ENCODE results near the gene UBE4B. TPM values are rescaled to one million over a fixed set of nuclear protein-coding genes. Genes with fewer than 3 reads are reported as not detected.
"Not testable (repeated sequence)": the region's sequence is repeated elsewhere in the genome, so short reads cannot be mapped to it uniquely, and the experiment has no call there.

Gene UBE4B
- total and polyA plus RNA-seq, 8 donors: 38.0 to 54.1 (median 48.3) TPM

DNA sequence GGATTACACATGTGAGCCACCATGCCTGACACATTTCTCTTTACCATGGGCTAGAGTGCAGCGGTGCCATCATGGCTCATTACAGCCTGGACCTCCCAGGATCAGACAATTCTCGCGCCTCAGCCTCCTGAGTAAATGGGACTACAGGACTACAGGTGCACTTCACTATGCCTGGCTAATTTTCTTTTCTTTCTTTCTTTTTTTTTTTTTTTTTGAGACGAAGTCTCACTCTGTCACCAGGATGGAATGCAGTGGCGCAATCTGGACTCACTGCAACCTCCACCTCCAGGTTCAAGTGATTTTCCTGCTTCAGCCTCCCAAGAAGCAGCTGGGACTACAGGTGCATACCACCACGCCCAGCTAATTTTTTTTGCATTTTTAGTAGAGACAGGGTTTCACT lies 162.8 kb downstream of the UBE4B start:
- no peaks in the 10 kb centered on the region for H3K4me1 ChIP-seq
- intact Hi-C loops (cut with DNase I): no loop called here
- H3K4me3 ChIP-seq: no peak overlapping the region
- TF ChIP-seq, protein P1, sequence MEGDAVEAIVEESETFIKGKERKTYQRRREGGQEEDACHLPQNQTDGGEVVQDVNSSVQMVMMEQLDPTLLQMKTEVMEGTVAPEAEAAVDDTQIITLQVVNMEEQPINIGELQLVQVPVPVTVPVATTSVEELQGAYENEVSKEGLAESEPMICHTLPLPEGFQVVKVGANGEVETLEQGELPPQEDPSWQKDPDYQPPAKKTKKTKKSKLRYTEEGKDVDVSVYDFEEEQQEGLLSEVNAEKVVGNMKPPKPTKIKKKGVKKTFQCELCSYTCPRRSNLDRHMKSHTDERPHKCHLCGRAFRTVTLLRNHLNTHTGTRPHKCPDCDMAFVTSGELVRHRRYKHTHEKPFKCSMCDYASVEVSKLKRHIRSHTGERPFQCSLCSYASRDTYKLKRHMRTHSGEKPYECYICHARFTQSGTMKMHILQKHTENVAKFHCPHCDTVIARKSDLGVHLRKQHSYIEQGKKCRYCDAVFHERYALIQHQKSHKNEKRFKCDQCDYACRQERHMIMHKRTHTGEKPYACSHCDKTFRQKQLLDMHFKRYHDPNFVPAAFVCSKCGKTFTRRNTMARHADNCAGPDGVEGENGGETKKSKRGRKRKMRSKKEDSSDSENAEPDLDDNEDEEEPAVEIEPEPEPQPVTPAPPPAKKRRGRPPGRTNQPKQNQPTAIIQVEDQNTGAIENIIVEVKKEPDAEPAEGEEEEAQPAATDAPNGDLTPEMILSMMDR (IDR thresholded peaks at IDR 0.05): no peak
- peak; percentile 39 for ATAC-seq
- peak in 1 of 4 donors; percentile 39 for DNase-seq
- no peak overlapping the region for H3K27ac ChIP-seq
- H3K27me3 ChIP-seq: no peaks in the 10 kb centered on the region
- no peaks in the 10 kb centered on the region for H3K9me3 ChIP-seq
- H3K36me3 ChIP-seq: no peaks in the 10 kb centered on the region

DNA sequence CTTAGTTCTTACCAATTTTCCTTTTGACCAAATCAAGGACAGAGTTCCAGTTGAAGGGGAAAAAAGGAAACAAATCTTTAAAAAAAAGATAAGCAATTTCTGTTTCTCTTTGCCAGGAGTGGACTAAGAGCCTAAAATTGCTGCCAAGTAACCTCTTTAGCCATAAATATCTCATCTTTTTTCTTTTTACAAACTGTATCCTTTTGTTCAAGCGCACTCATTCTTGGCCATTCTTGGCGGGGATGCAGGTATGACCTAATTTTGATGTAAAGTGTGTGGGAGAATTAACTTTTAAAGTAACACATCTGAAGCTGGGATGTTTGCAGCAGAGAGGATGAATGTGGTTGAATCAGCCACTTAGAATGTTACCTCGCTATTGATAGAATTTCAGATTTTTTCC lies 164.2 kb downstream of the UBE4B start:
- Histone ChIP-seq H3K4me1 (no peaks in the 10 kb centered on the region), H3K4me3 (no peak overlapping the region), H3K27ac (no peak overlapping the region), H3K27me3 (no peaks in the 10 kb centered on the region), H3K36me3 (no peaks in the 10 kb centered on the region), H3K9me3 (no peaks in the 10 kb centered on the region)
- peak; percentile 22 for ATAC-seq
- TF ChIP-seq, protein P1 (IDR thresholded peaks at IDR 0.05): no peak
- no peak for DNase-seq
- intact Hi-C loops (cut with DNase I): no loop called here

DNA sequence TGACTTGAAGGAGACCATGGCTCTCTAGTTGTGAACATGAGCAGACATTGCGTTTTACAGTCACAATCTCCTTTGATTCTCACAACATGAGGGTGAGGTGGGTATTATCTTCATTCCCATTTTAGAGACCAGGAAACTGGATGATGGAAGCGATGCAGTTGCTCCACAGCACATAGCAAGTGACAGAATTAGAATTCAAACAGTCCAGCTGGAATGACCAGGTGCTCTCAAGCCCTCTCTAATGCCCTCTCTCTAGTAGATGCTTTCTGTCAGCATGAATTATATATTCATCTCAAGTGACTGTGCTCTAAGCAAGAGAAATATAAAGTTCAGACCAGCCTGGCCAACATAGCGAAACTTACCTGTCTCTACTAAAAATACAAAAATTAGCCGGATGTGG lies 167.9 kb downstream of the UBE4B start:
- intact Hi-C loops (cut with DNase I): no loop called here
- ATAC-seq: no peak
- TF ChIP-seq, protein P1 (IDR thresholded peaks at IDR 0.05): no peak

DNA sequence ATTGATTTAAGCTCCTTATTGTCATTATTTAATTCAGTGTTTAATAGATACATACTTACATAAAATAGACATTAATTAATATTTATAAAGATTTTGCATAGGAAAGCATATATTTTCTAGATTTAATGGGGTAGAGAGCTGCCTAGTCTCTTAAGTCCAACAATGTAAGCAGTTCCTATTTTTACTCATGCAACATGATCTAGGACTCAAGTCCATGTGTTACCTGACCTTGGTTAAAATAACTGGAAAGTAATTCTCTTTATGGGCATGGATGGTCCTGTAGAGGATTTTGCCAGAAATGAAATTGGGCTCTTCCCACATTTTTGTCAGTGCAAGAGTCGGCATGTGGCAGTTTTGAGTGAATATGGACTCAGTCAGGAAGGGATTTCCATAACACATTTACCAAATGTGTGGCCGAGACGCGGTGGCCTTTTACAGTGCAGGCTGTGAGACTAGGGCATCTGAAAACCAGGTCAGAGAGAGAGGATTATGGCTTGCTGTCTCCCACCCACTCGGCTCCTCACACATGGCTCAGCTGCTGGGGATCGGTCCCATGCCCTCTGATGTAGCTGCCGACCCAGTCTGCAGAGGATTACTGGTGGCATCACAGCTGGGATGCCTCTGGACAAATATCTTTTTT lies 171.4 kb downstream of the UBE4B start:
- intact Hi-C loops (cut with DNase I): no loop called here

More for the DNA sequence above, 167.9 kb downstream of the UBE4B start:
- no peak overlapping the region for H3K4me3 ChIP-seq
- H3K36me3 ChIP-seq: no peaks in the 10 kb centered on the region
- DNase-seq: no peak
- H3K4me1 ChIP-seq: no peaks in the 10 kb centered on the region
- no peaks in the 10 kb centered on the region for H3K9me3 ChIP-seq
- H3K27me3 ChIP-seq: peaks cover 0 to 3% of the 10 kb centered on the region in 2 donors
- no peak overlapping the region for H3K27ac ChIP-seq

DNA sequence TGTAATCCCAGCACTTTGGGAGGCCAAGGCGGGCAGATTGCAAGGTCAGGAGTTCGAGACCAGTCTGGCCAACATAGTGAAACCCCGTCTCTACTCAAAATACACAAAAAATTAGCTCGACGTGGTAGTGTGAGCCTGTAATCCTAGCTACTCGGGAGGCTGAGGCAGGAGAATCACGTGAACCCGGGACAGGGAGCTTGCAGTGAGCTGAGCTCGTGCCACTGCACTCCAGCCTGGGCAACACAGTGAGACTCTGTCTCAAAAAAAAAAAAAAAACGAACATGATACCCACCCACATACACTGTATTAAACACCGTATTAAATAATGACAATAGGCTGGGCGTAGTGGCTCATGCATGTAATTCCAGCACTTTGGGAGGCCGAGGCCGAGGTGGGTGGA lies 172.4 kb downstream of the UBE4B start:
- intact Hi-C loops (cut with DNase I); H3K27me3 ChIP-seq; H3K9me3 ChIP-seq; ATAC-seq; H3K36me3 ChIP-seq; H3K27ac ChIP-seq; DNase-seq; H3K4me3 ChIP-seq: not testable (repeated sequence)
- peaks cover 5 to 18% of the 10 kb centered on the region in 2 donors for H3K4me1 ChIP-seq

More for the DNA sequence above, 171.4 kb downstream of the UBE4B start:
- DNase-seq (no peak), ATAC-seq (no peak)
- TF ChIP-seq, protein P1 (IDR thresholded peaks at IDR 0.05): no peak
- Histone ChIP-seq H3K4me3 (no peak overlapping the region), H3K9me3 (no peaks in the 10 kb centered on the region), H3K4me1 (peaks cover 0 to 12% of the 10 kb centered on the region in 2 donors), H3K36me3 (no peaks in the 10 kb centered on the region), H3K27me3 (peaks cover 0 to 3% of the 10 kb centered on the region in 2 donors), H3K27ac (no peak overlapping the region)

DNA sequence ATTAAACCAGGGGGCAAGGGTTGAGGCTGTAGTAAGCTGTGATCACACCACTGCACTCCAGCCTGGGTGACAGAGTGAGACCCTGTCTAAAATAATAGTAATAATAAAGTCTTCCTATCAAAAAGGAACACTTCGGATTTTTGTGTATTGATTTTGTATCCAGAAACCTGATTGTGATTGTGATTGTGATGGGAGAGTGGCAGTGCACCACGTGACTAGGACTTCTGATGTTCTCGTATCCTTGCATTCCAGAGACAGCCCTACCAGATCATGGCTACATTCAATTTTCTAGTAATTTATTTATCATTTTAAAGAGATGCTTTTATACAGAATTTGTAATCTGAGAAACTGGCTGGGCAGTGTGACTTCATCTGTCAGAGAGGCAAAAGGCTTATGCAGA lies 175.1 kb downstream of the UBE4B start:
- peak overlapping the region in 1 of 2 donors; percentile 99 for H3K27ac ChIP-seq
- intact Hi-C loops (cut with DNase I): no loop called here
- DNase-seq (no peak), ATAC-seq (no peak)
- H3K36me3 ChIP-seq: no peaks in the 10 kb centered on the region
- H3K4me1 ChIP-seq: peaks cover 7 to 32% of the 10 kb centered on the region in 2 donors
- H3K9me3 ChIP-seq: no peaks in the 10 kb centered on the region
- H3K4me3 ChIP-seq: no peak overlapping the region
- TF ChIP-seq, protein P1 (IDR thresholded peaks at IDR 0.05): no peak
- peaks cover 0 to 2% of the 10 kb centered on the region in 2 donors for H3K27me3 ChIP-seq
